Midbrain (tissue), 1 donor: ENCODE measurements around the gene KLRD1.
"Not testable (repeated sequence)": the region's sequence is repeated elsewhere in the genome, so short reads cannot be mapped to it uniquely, and the experiment has no call there.

Source experiments
- DNase-seq: peaks from one replicate; lab custom pipeline; 2025; lab: John Stamatoyannopoulos, UW

The KLRD1 gene

GRCh38 chr12:10339053-10339840 lies 31.6 kb downstream of the KLRD1 start:
- no peak for DNase-seq

- DNase-seq, result not testable (repeated sequence)
Observed at GRCh38 chr12:10340946-10341345, 33.3 kb downstream of the KLRD1 start.

GRCh38 chr12:10341892-10342509 lies 34.3 kb downstream of the KLRD1 start:
- DNase-seq, result no peak

GRCh38 chr12:10351457-10351856 lies 43.8 kb downstream of the KLRD1 start:
- not testable (repeated sequence) for DNase-seq

- DNase-seq, result no peak
Observed at GRCh38 chr12:10354071-10354470, 46.4 kb downstream of the KLRD1 start.

- DNase-seq, result no peak
Observed at GRCh38 chr12:10354502-10354901, 46.8 kb downstream of the KLRD1 start.

- no peak for DNase-seq
Observed at GRCh38 chr12:10358131-10358530, 50.5 kb downstream of the KLRD1 start.

- DNase-seq, result no peak
Observed at GRCh38 chr12:10358969-10359368, 51.3 kb downstream of the KLRD1 start.

GRCh38 chr12:10361084-10361483 lies 53.4 kb downstream of the KLRD1 start:
- peak; percentile 32 for DNase-seq

GRCh38 chr12:10361622-10362021 lies 54.0 kb downstream of the KLRD1 start:
- DNase-seq, result no peak

GRCh38 chr12:10362325-10362724 lies 54.7 kb downstream of the KLRD1 start:
- no peak for DNase-seq

GRCh38 chr12:10362828-10363657 lies 55.4 kb downstream of the KLRD1 start:
- no peak for DNase-seq

GRCh38 chr12:10363658-10363913 lies 55.9 kb downstream of the KLRD1 start:
- DNase-seq, result peak; percentile 57

- DNase-seq, result peak; percentile 84
Observed at GRCh38 chr12:10363914-10364814, 56.5 kb downstream of the KLRD1 start.

GRCh38 chr12:10364815-10365622 lies 57.3 kb downstream of the KLRD1 start:
- peak; percentile 88 for DNase-seq

GRCh38 chr12:10365696-10366405 lies 58.2 kb downstream of the KLRD1 start:
- peak; percentile 64 for DNase-seq

- no peak for DNase-seq
Observed at GRCh38 chr12:10366875-10367274, 59.2 kb downstream of the KLRD1 start.

- DNase-seq, result not testable (repeated sequence)
Observed at GRCh38 chr12:10367714-10368113, 60.0 kb downstream of the KLRD1 start.

- DNase-seq, result peak; percentile 25
Observed at GRCh38 chr12:10368206-10369171, 60.8 kb downstream of the KLRD1 start.
